Neural progenitor cell (in vitro differentiated cells): ENCODE results near the gene PREX1. TPM values are rescaled to one million over a fixed set of nuclear protein-coding genes. Genes with fewer than 3 reads are reported as not detected.
A peak's percentile ranks its signal among the peaks of the same experiment; 100 is the strongest.

ENCODE experiments used
- DNase-seq: peaks from one replicate; pipeline ENCODE4 v3.0.0-alpha.2; 2016; ENCODE audit warnings: low spot score
- H2AFZ ChIP-seq: fragments of 200-600 bp; sonication (generic); replicated peaks from 2 replicates; pipeline ENCODE4 v1.6.1; 2016; ENCODE audit warnings: antibody characterized with exemption
- H3F3A ChIP-seq: fragments of 200-600 bp; sonication (generic); 2 replicates; pipeline ENCODE4 v1.6.1; 2016; ENCODE audit warnings: antibody characterized with exemption, low read depth
- H3K27ac ChIP-seq: fragments of 200-600 bp; sonication (generic); 2 replicates; pipeline ENCODE4 v1.5.1; 2016; ENCODE audit warnings: mild to moderate bottlenecking
- H3K27me3 ChIP-seq: fragments of 200-600 bp; sonication (generic); 2 replicates; pipeline ENCODE4 v1.6.1; 2016; ENCODE audit warnings: mild to moderate bottlenecking, moderate library complexity
- H3K36me3 ChIP-seq: fragments of 200-600 bp; sonication (generic); 2 replicates; pipeline ENCODE4 v1.5.1; 2016
- H3K4me1 ChIP-seq: fragments of 200-600 bp; sonication (generic); 2 replicates; pipeline ENCODE4 v1.6.1; 2016; ENCODE audit warnings: mixed run types
- H3K4me2 ChIP-seq: fragments of 200-600 bp; sonication (generic); 2 replicates; pipeline ENCODE4 v1.6.1; 2016
- H3K4me3 ChIP-seq: fragments of 200-600 bp; sonication (generic); 2 replicates; pipeline ENCODE4 v1.5.1; 2016
- H3K79me2 ChIP-seq: fragments of 200-600 bp; sonication (generic); 2 replicates; pipeline ENCODE4 v1.6.1; 2016; ENCODE audit warnings: low read depth
- H3K9ac ChIP-seq: fragments of 200-600 bp; sonication (generic); 2 replicates; pipeline ENCODE4 v1.6.1; 2016
- H3K9me3 ChIP-seq: fragments of 200-600 bp; sonication (generic); 2 replicates; pipeline ENCODE4 v1.5.1; 2016; ENCODE audit warnings: low read depth
- H4K20me1 ChIP-seq: fragments of 200-600 bp; sonication (generic); 2 replicates; pipeline ENCODE4 v1.6.1; 2016; ENCODE audit warnings: low read depth
- H3K27ac Mint-ChIP-seq: 3 replicates; pipeline ENCODE4 v1.8.0; 2021; ENCODE audit warnings: mixed read lengths
- H3K27me3 Mint-ChIP-seq: 2 replicates; pipeline ENCODE4 v1.8.0; 2022; ENCODE audit warnings: low read depth, mild to moderate bottlenecking, inconsistent platforms, moderate library complexity, mixed read lengths; ENCODE audit not compliant: insufficient read depth
- H3K36me3 Mint-ChIP-seq: 3 replicates; pipeline ENCODE4 v1.8.0; 2021; ENCODE audit warnings: mixed read lengths
- H3K4me1 Mint-ChIP-seq: 3 replicates; pipeline ENCODE4 v1.8.0; 2021; ENCODE audit warnings: mixed read lengths
- H3K4me3 Mint-ChIP-seq: 3 replicates; pipeline ENCODE4 v1.8.0; 2021; ENCODE audit warnings: mild to moderate bottlenecking, moderate library complexity, mixed read lengths
- H3K9me3 Mint-ChIP-seq: 3 replicates; pipeline ENCODE4 v1.8.0; 2020; ENCODE audit warnings: mixed read lengths
- EZH2 ChIP-seq: fragments of 200-600 bp; sonication (generic); IDR thresholded peaks from 2 replicates; pipeline ENCODE4 v1.6.1; 2017; ENCODE audit warnings: antibody characterized with exemption, mild to moderate bottlenecking, moderate library complexity
- EZH2phosphoT487 ChIP-seq: fragments of 200-600 bp; sonication (generic); IDR thresholded peaks from 2 replicates; pipeline ENCODE4 v1.6.1; 2017; ENCODE audit warnings: antibody characterized with exemption
- total RNA-seq: library from RNA; depleted of rRNA; stranded (reverse); fragments of >200 nt; gene quantifications from 2 replicates; pipeline ENCODE4 v1.2.3, GENCODE V29; 2015; ENCODE audit warnings: low replicate concordance
- TF ChIP-seq, protein P1 (sequence below): fragments of 200-600 bp; sonication (generic); IDR thresholded peaks from 2 replicates; pipeline ENCODE4 v1.5.1; 2017; ENCODE audit warnings: antibody characterized with exemption, mild to moderate bottlenecking

Gene PREX1
- total RNA-seq, 1 donor from 2014 or later: 4.5 TPM

DNA sequence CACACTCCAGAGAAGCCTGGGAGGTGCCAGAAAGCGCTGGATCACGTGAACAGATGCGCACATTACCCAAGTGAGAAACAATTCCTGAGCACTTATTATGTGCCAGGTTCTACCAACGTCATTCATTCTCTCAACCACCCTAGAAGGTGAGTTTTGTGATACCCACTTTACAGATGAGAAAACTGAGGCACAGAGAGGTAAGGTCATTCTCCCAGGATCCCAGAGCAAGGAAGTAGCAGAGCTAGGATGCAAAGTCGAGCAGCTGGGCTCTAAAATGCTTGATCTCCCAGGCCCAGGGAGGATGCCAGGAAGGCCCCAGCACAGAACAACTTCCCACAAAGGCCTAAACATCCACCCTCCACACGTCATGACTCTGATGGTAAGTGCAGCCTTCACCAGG is 85.6 kb downstream of the PREX1 start:
- Histone ChIP-seq H3K4me2 (no peak overlapping the region), H3K27me3 (peaks cover 23% of the 10 kb centered on the region), H3K36me3 (no peaks in the 10 kb centered on the region), H3K4me3 (no peak overlapping the region), H2AFZ (no peak overlapping the region), H3K9ac (no peak overlapping the region), H3F3A (peaks cover 7% of the 10 kb centered on the region), H3K4me1 (no peaks in the 10 kb centered on the region), H3K27ac (no peak overlapping the region), H3K79me2 (no peaks in the 10 kb centered on the region), H3K9me3 (no peaks in the 10 kb centered on the region), H4K20me1 (peaks cover 17% of the 10 kb centered on the region)
- H3K4me1 Mint-ChIP-seq: peaks cover 32% of the 10 kb centered on the region
- no peak overlapping the region for H3K4me3 Mint-ChIP-seq
- TF ChIP-seq EZH2 (no peak), EZH2phosphoT487 (no peak)
- TF ChIP-seq, protein P1, sequence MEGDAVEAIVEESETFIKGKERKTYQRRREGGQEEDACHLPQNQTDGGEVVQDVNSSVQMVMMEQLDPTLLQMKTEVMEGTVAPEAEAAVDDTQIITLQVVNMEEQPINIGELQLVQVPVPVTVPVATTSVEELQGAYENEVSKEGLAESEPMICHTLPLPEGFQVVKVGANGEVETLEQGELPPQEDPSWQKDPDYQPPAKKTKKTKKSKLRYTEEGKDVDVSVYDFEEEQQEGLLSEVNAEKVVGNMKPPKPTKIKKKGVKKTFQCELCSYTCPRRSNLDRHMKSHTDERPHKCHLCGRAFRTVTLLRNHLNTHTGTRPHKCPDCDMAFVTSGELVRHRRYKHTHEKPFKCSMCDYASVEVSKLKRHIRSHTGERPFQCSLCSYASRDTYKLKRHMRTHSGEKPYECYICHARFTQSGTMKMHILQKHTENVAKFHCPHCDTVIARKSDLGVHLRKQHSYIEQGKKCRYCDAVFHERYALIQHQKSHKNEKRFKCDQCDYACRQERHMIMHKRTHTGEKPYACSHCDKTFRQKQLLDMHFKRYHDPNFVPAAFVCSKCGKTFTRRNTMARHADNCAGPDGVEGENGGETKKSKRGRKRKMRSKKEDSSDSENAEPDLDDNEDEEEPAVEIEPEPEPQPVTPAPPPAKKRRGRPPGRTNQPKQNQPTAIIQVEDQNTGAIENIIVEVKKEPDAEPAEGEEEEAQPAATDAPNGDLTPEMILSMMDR: no peak
- peaks cover 3% of the 10 kb centered on the region for H3K27me3 Mint-ChIP-seq
- H3K36me3 Mint-ChIP-seq: peaks cover 28% of the 10 kb centered on the region
- no peak for DNase-seq
- no peak overlapping the region for H3K27ac Mint-ChIP-seq
- H3K9me3 Mint-ChIP-seq: no peaks in the 10 kb centered on the region

DNA sequence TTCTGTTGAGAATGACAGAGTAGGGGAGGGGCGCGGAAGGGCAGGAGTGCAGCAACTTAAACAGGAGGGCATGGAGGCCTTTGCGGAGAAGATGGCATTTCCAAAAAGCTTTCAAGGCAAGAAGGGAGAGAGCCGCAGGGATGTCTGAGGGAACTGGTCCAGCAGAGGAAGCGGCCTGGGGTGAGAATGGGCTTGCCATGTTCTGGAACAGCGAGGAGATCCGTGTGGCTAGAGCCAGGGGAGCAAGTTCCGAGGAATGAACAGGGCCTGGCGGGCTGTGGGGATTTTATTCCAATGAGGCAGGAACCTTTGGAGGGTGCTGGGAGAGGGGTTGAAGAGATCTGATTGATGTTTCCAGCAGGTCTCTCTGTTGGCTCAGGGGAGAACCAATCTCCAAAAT is 86.1 kb downstream of the PREX1 start:
- Histone ChIP-seq H3K9me3 (no peaks in the 10 kb centered on the region), H3K27ac (no peak overlapping the region), H3F3A (peaks cover 9% of the 10 kb centered on the region), H3K36me3 (no peaks in the 10 kb centered on the region), H3K4me1 (no peaks in the 10 kb centered on the region), H3K27me3 (peaks cover 18% of the 10 kb centered on the region), H3K4me3 (no peak overlapping the region), H3K9ac (no peak overlapping the region), H3K79me2 (no peaks in the 10 kb centered on the region), H4K20me1 (peaks cover 14% of the 10 kb centered on the region), H3K4me2 (no peak overlapping the region), H2AFZ (no peak overlapping the region)
- no peak overlapping the region for H3K4me3 Mint-ChIP-seq
- H3K9me3 Mint-ChIP-seq: no peaks in the 10 kb centered on the region
- no peak for TF ChIP-seq EZH2phosphoT487
- TF ChIP-seq, protein P1: no peak
- no peak for TF ChIP-seq EZH2
- peaks cover 28% of the 10 kb centered on the region for H3K36me3 Mint-ChIP-seq
- DNase-seq: no peak
- H3K27ac Mint-ChIP-seq: peak overlapping the region; percentile 53
- peaks cover 28% of the 10 kb centered on the region for H3K4me1 Mint-ChIP-seq
- peaks cover 3% of the 10 kb centered on the region for H3K27me3 Mint-ChIP-seq

DNA sequence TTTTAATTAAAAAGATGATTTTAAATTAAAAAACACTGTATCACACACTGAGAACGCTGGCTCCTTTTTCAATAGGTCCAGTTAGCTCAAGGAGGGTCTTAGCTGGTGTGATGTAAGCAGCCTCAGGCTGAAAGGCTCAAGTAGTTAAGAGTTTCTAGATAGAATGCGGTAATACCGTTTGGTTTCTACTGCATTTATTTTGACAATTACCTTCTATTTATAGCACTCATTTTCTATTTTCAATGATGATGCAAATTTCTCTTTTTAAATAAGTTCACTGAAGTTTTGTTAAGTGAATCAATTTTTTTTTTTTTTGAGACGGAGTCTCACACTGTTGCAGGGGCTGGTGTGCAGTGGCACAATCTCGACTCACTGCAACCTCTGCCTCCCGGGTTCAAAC is 87.1 kb downstream of the PREX1 start:
- no peaks in the 10 kb centered on the region for H3K36me3 ChIP-seq
- H3F3A ChIP-seq: peaks cover 9% of the 10 kb centered on the region
- H3K9ac ChIP-seq: no peak overlapping the region
- no peak for DNase-seq
- H3K27me3 ChIP-seq: peaks cover 8% of the 10 kb centered on the region
- no peaks in the 10 kb centered on the region for H3K9me3 ChIP-seq
- no peak overlapping the region for H3K27ac ChIP-seq
- H3K4me3 ChIP-seq: no peak overlapping the region
- Mint-ChIP-seq H3K36me3 (peaks cover 29% of the 10 kb centered on the region), H3K4me3 (no peak overlapping the region), H3K27me3 (peaks cover 3% of the 10 kb centered on the region), H3K27ac (no peak overlapping the region), H3K4me1 (peaks cover 25% of the 10 kb centered on the region), H3K9me3 (no peaks in the 10 kb centered on the region)
- H4K20me1 ChIP-seq: peaks cover 14% of the 10 kb centered on the region
- H3K4me2 ChIP-seq: no peak overlapping the region
- no peak overlapping the region for H2AFZ ChIP-seq
- H3K4me1 ChIP-seq: no peaks in the 10 kb centered on the region
- TF ChIP-seq EZH2phosphoT487 (no peak), EZH2 (no peak)
- TF ChIP-seq, protein P1: no peak
- H3K79me2 ChIP-seq: no peaks in the 10 kb centered on the region
